GM23338 (cell line): ENCODE measurements around the gene ADD1. TPM values are rescaled to one million over a fixed set of nuclear protein-coding genes. Genes with fewer than 3 reads are reported as not detected.

Source experiments
- ATAC-seq: fragments of 200-7000 bp; cut with Tn5 transposase; 3 replicates; pipeline ENCODE4 v1.9.1; 2020
- DNase-seq: peaks from one replicate; pipeline ENCODE4 v3.0.0-alpha.2; 2015; ENCODE audit warnings: low spot score
- H2AFZ ChIP-seq: fragments of 200-600 bp; sonication (generic); 2 replicates; pipeline ENCODE4 v1.8.0; 2016; ENCODE audit warnings: antibody characterized with exemption, mild to moderate bottlenecking, moderate library complexity
- H3F3A ChIP-seq: fragments of 200-600 bp; sonication (generic); replicated peaks from 2 replicates; pipeline ENCODE4 v1.8.0; 2017; ENCODE audit warnings: antibody characterized with exemption, mixed run types, low read depth
- H3K27ac ChIP-seq: fragments of 200-600 bp; sonication (generic); 2 replicates; pipeline ENCODE4 v1.6.1; 2016; ENCODE audit warnings: low read depth
- H3K27me3 ChIP-seq: fragments of 200-600 bp; sonication (generic); 2 replicates; pipeline ENCODE4 v1.8.0; 2016; ENCODE audit warnings: mild to moderate bottlenecking, mixed run types, moderate library complexity; ENCODE audit not compliant: insufficient read depth
- H3K36me3 ChIP-seq: fragments of 200-600 bp; sonication (generic); 2 replicates; pipeline ENCODE4 v1.8.0; 2016; ENCODE audit warnings: mild to moderate bottlenecking; ENCODE audit not compliant: insufficient read depth
- H3K4me1 ChIP-seq: fragments of 200-600 bp; sonication (generic); 2 replicates; pipeline ENCODE4 v1.8.0; 2016; ENCODE audit warnings: mild to moderate bottlenecking, moderate library complexity; ENCODE audit not compliant: insufficient read depth
- H3K4me2 ChIP-seq: fragments of 200-600 bp; sonication (generic); 2 replicates; pipeline ENCODE4 v1.7.1; 2017; ENCODE audit warnings: mixed run types
- H3K4me3 ChIP-seq: fragments of 200-600 bp; sonication (generic); 2 replicates; pipeline ENCODE4 v1.6.1; 2016; ENCODE audit warnings: mixed run types
- H3K79me2 ChIP-seq: fragments of 200-600 bp; sonication (generic); replicated peaks from 2 replicates; pipeline ENCODE4 v1.8.0; 2017; ENCODE audit warnings: mild to moderate bottlenecking; ENCODE audit not compliant: insufficient read depth
- H3K9me2 ChIP-seq: fragments of 200-600 bp; sonication (generic); 2 replicates; pipeline ENCODE4 v1.8.0; 2017; ENCODE audit not compliant: insufficient read depth
- H4K20me1 ChIP-seq: fragments of 200-600 bp; sonication (generic); replicated peaks from 2 replicates; pipeline ENCODE4 v1.8.0; 2017; ENCODE audit warnings: mild to moderate bottlenecking; ENCODE audit not compliant: insufficient read depth
- H3K27ac Mint-ChIP-seq: 2 replicates; pipeline ENCODE4 v1.8.0; 2020; ENCODE audit warnings: inconsistent platforms, mild to moderate bottlenecking, moderate library complexity, mixed read lengths
- H3K27me3 Mint-ChIP-seq: 3 replicates; pipeline ENCODE4 v1.8.0; 2022; ENCODE audit warnings: low read depth, mild to moderate bottlenecking, moderate library complexity, mixed read lengths, inconsistent platforms; ENCODE audit not compliant: insufficient read depth, poor library complexity
- H3K36me3 Mint-ChIP-seq: 3 replicates; pipeline ENCODE4 v1.8.0; 2021; ENCODE audit warnings: low read depth, mild to moderate bottlenecking, inconsistent platforms, moderate library complexity, mixed read lengths
- H3K4me1 Mint-ChIP-seq: 3 replicates; pipeline ENCODE4 v1.8.0; 2020; ENCODE audit warnings: mild to moderate bottlenecking, inconsistent platforms, mixed read lengths
- H3K4me3 Mint-ChIP-seq: 3 replicates; pipeline ENCODE4 v1.8.0; 2021; ENCODE audit warnings: moderate library complexity, mild to moderate bottlenecking, inconsistent platforms, mixed read lengths
- H3K9me3 Mint-ChIP-seq: 3 replicates; pipeline ENCODE4 v1.8.0; 2020; ENCODE audit warnings: moderate library complexity, mild to moderate bottlenecking, inconsistent platforms, mixed read lengths
- CREB1 ChIP-seq: fragments of 250-450 bp; sonication (Bioruptor Pico); IDR thresholded peaks from 2 replicates; pipeline ENCODE4 v1.5.0; 2020; ENCODE audit warnings: low read depth, mild to moderate bottlenecking, moderate library complexity
- CTCF ChIP-seq, 2 experiments: fragments of 200-600 bp in 1 of 2; sonication (generic) in 1 of 2; conservative IDR thresholded peaks; 2 replicates each; pipeline versions ENCODE4 v1.5.1 to v1.6.1; 2016 to 2017; ENCODE audit warnings: antibody characterized with exemption in 2 of 2, low read depth in 2 of 2, mild to moderate bottlenecking in 2 of 2, moderate library complexity in 1 of 2
- EZH2 ChIP-seq: fragments of 200-600 bp; sonication (generic); IDR thresholded peaks from one replicate; pipeline ENCODE4 v1.8.0; 2017; ENCODE audit warnings: antibody characterized with exemption, mild to moderate bottlenecking, low read depth; ENCODE audit not compliant: unreplicated experiment
- EZH2phosphoT487 ChIP-seq: fragments of 200-600 bp; sonication (generic); IDR thresholded peaks from one replicate; pipeline ENCODE4 v1.8.1; 2018; ENCODE audit warnings: antibody characterized with exemption; ENCODE audit not compliant: unreplicated experiment
- JUNB ChIP-seq: IDR thresholded peaks from one replicate; pipeline ENCODE4 v1.6.1; 2016; ENCODE audit warnings: antibody characterized with exemption; ENCODE audit not compliant: unreplicated experiment
- POLR2AphosphoS5 ChIP-seq: IDR thresholded peaks from 2 replicates; pipeline ENCODE4 v1.6.1; 2016; ENCODE audit warnings: antibody characterized with exemption, low read depth
- STAT1 ChIP-seq: IDR thresholded peaks from one replicate; pipeline ENCODE4 v1.6.1; 2016; ENCODE audit warnings: antibody characterized with exemption; ENCODE audit not compliant: unreplicated experiment
- ZNF114 ChIP-seq: fragments of 250-450 bp; sonication (Bioruptor Pico); IDR thresholded peaks from 2 replicates; pipeline ENCODE4 v1.5.0; 2020; ENCODE audit warnings: mild to moderate bottlenecking, moderate library complexity
- ZNF331 ChIP-seq: fragments of 250-450 bp; sonication (Bioruptor Pico); IDR thresholded peaks from 2 replicates; pipeline ENCODE4 v1.5.0; 2020; ENCODE audit warnings: low read depth, mild to moderate bottlenecking, moderate library complexity
- ZNF462 ChIP-seq: fragments of 250-450 bp; sonication (Bioruptor Pico); IDR thresholded peaks from 2 replicates; pipeline ENCODE4 v1.5.0; 2020; ENCODE audit warnings: mild to moderate bottlenecking, moderate library complexity
- polyA plus RNA-seq: library from polyadenylated mRNA; unstranded; fragments of >200 nt; fragmentation: Nextera tagmentation; extraction: Ambion mirVana; gene quantifications from 2 replicates; pipeline ENCODE4 v1.2.1, GENCODE V29; 2016
- total RNA-seq: library from RNA; depleted of rRNA; stranded (reverse); fragments of >200 nt; shearing (Covaris generic); gene quantifications from 2 replicates; pipeline ENCODE4 v1.2.3, GENCODE V29; 2014
- TF ChIP-seq, protein P1 (sequence below): IDR thresholded peaks from one replicate; pipeline ENCODE4 v1.6.1; 2018; ENCODE audit warnings: antibody characterized with exemption; ENCODE audit not compliant: unreplicated experiment
- TF ChIP-seq, protein P2 (sequence below): IDR thresholded peaks from 2 replicates; pipeline ENCODE4 v1.6.1; 2016; ENCODE audit warnings: antibody characterized with exemption

The ADD1 gene
- total and polyA plus RNA-seq, 2 experiments from 2014 or later = 126 to 144 TPM

DNA sequence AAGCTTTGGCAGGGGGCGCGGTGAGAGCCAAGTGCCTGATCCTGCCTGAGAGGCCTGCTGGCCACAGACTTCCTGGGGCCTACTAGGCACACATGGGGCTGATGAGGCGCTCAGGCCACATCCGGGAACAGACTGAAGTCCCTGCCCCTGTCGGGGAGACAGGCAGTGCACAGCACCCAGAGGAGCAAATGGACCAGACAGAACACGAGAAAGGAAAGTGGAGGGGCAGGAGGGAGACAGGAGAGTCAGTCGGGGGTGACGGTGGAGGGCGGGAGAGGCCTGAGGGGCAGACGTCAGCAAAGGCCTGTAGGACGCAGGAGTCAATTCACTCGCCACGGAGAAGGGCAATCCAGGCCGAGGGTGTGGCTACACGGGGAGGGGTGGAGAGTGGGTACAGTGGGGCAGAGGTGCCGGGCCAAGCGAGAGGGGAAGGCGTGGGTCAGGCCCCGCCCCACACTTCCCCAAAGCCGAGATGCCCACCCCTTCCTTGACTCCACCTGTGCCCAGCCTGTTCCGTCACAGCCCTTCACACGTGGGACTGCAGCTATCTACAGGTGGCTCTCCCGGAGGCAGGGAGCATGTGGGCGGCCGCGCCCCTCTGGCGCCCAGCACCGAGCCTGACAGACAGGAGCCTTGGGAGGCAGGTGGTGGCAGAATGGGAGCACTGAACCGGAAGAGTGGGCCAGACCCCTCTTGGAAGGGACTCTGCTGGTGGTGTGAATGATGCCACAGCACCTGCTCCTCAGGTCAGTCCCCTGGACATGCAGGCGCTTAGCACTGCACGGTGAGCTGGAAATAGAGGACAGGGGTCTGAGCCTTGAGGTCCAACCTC is 99.1 kb downstream of the ADD1 start:
- H3K9me3 Mint-ChIP-seq = no peaks in the 10 kb centered on the region; the same call in 2 of the 3 replicates
- no peak overlapping the region; the same call in 2 of the 3 replicates for H3K4me3 Mint-ChIP-seq
- H3K36me3 ChIP-seq = peaks cover 58% of the 10 kb centered on the region
- H3K27ac ChIP-seq = no peak overlapping the region
- H3K36me3 Mint-ChIP-seq = peaks cover 99% of the 10 kb centered on the region
- H2AFZ ChIP-seq = no peak overlapping the region
- TF ChIP-seq ZNF462 (CRISPR knock-in tag) (no peak), ZNF114 (CRISPR knock-in tag) (no peak), STAT1 (no peak), ZNF331 (CRISPR knock-in tag) (no peak), POLR2AphosphoS5 (no peak; the same call in 1 of the 2 replicates), JUNB (no peak), EZH2phosphoT487 (no peak), CREB1 (no peak), EZH2 (no peak), CTCF (conservative IDR thresholded peaks at IDR 0.05; ENCODE audit: low read depth in 2 of 2) (no peak)
- TF ChIP-seq, protein P1, sequence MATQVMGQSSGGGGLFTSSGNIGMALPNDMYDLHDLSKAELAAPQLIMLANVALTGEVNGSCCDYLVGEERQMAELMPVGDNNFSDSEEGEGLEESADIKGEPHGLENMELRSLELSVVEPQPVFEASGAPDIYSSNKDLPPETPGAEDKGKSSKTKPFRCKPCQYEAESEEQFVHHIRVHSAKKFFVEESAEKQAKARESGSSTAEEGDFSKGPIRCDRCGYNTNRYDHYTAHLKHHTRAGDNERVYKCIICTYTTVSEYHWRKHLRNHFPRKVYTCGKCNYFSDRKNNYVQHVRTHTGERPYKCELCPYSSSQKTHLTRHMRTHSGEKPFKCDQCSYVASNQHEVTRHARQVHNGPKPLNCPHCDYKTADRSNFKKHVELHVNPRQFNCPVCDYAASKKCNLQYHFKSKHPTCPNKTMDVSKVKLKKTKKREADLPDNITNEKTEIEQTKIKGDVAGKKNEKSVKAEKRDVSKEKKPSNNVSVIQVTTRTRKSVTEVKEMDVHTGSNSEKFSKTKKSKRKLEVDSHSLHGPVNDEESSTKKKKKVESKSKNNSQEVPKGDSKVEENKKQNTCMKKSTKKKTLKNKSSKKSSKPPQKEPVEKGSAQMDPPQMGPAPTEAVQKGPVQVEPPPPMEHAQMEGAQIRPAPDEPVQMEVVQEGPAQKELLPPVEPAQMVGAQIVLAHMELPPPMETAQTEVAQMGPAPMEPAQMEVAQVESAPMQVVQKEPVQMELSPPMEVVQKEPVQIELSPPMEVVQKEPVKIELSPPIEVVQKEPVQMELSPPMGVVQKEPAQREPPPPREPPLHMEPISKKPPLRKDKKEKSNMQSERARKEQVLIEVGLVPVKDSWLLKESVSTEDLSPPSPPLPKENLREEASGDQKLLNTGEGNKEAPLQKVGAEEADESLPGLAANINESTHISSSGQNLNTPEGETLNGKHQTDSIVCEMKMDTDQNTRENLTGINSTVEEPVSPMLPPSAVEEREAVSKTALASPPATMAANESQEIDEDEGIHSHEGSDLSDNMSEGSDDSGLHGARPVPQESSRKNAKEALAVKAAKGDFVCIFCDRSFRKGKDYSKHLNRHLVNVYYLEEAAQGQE = no peak
- TF ChIP-seq, protein P2, sequence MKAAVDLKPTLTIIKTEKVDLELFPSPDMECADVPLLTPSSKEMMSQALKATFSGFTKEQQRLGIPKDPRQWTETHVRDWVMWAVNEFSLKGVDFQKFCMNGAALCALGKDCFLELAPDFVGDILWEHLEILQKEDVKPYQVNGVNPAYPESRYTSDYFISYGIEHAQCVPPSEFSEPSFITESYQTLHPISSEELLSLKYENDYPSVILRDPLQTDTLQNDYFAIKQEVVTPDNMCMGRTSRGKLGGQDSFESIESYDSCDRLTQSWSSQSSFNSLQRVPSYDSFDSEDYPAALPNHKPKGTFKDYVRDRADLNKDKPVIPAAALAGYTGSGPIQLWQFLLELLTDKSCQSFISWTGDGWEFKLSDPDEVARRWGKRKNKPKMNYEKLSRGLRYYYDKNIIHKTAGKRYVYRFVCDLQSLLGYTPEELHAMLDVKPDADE = no peak
- ATAC-seq = peak; percentile 16
- peaks cover 24% of the 10 kb centered on the region; the same call in 1 of the 2 replicates for H3F3A ChIP-seq
- no peaks in the 10 kb centered on the region for H3K4me1 ChIP-seq
- H3K27ac Mint-ChIP-seq = peak overlapping the region; percentile 44; the same call in 1 of the 2 replicates
- DNase-seq = no peak
- no peaks in the 10 kb centered on the region for H3K27me3 ChIP-seq
- H4K20me1 ChIP-seq = peaks cover 14% of the 10 kb centered on the region
- peaks cover 18% of the 10 kb centered on the region for H3K27me3 Mint-ChIP-seq
- no peak overlapping the region for H3K4me3 ChIP-seq
- no peak overlapping the region for H3K4me2 ChIP-seq
- no peaks in the 10 kb centered on the region for H3K9me2 ChIP-seq
- peaks cover 5% of the 10 kb centered on the region for H3K79me2 ChIP-seq
- H3K4me1 Mint-ChIP-seq = peaks cover 3% of the 10 kb centered on the region; the same call in 2 of the 3 replicates
